Vagina (tissue), 2 donors: ENCODE results near the gene RPL27A.

Experiments used
- CTCF ChIP-seq, 3 experiments: fragments of 450-650 bp in 2 of 3; fragments of 200-600 bp in 1 of 3; sonication (generic) in 1 of 3; IDR thresholded peaks; one replicate each; pipeline ENCODE4 v1.5.1; 2017 to 2019; ENCODE audit warnings: antibody characterized with exemption in 3 of 3, mild to moderate bottlenecking in 2 of 3, moderate library complexity in 2 of 3
- POLR2AphosphoS5 ChIP-seq, 2 donors: sonication (generic); formaldehyde crosslinking; IDR thresholded peaks; one replicate each; pipeline ENCODE4 v1.9.0; 2017; ENCODE audit warnings: antibody characterized with exemption in 2 of 2, mild to moderate bottlenecking in 2 of 2, low read depth in 1 of 2; ENCODE audit not compliant: insufficient read depth in 1 of 2

- TF ChIP-seq CTCF (IDR thresholded peaks at IDR 0.05) (no peak), POLR2AphosphoS5 (IDR thresholded peaks at IDR 0.05; ENCODE audit: insufficient read depth in 1 of 2, low read depth in 1 of 2) (no peak)
These were observed 49.7 kb downstream of the RPL27A start for GRCh38 chr11:8732324-8732670.
